22Rv1 (cell line): ENCODE results near the gene SOX1.

ENCODE experiments used
- H3K27ac ChIP-seq: fragments of 450-650 bp; 2 replicates; pipeline ENCODE4 v1.5.1; 2017
- ZFX ChIP-seq: fragments of 450-650 bp; IDR thresholded peaks from 2 replicates; pipeline ENCODE4 v1.6.1; 2017; ENCODE audit warnings: antibody characterized with exemption, borderline replicate concordance
- TF ChIP-seq, protein P1 (sequence below): fragments of 450-650 bp; IDR thresholded peaks from 2 replicates; pipeline ENCODE4 v1.5.1; 2017; ENCODE audit warnings: mild to moderate bottlenecking

Gene SOX1

DNA sequence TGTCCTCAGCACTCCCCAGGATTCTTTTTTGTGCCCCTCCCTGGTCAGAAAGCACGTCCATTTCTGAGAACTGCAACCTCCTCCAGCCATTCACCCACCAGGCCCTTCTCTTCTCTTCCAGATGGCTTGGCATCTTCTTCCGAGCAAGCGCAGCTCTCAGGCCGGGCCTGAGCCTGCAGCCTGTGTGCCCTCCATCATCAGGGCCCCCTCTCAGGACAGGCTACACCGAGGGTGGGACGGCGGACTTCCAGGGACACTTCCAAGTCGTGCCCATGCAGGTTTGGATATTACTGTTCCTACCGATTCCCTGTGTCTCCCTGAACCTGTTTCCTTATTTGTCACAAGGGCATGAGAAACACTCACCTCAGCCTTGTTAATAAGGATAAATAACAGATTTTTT lies 28.4 kb downstream of the SOX1 start:
- TF ChIP-seq, protein P1, sequence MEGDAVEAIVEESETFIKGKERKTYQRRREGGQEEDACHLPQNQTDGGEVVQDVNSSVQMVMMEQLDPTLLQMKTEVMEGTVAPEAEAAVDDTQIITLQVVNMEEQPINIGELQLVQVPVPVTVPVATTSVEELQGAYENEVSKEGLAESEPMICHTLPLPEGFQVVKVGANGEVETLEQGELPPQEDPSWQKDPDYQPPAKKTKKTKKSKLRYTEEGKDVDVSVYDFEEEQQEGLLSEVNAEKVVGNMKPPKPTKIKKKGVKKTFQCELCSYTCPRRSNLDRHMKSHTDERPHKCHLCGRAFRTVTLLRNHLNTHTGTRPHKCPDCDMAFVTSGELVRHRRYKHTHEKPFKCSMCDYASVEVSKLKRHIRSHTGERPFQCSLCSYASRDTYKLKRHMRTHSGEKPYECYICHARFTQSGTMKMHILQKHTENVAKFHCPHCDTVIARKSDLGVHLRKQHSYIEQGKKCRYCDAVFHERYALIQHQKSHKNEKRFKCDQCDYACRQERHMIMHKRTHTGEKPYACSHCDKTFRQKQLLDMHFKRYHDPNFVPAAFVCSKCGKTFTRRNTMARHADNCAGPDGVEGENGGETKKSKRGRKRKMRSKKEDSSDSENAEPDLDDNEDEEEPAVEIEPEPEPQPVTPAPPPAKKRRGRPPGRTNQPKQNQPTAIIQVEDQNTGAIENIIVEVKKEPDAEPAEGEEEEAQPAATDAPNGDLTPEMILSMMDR: no peak
- no peak for TF ChIP-seq ZFX

GRCh38 chr13:112096959-112097358 lies 30.0 kb downstream of the SOX1 start:
- TF ChIP-seq, protein P1: no peak
- no peak for TF ChIP-seq ZFX
- no peak overlapping the region for H3K27ac ChIP-seq

More for the DNA sequence above, 28.4 kb downstream of the SOX1 start:
- H3K27ac ChIP-seq: no peak overlapping the region

- H3K27ac ChIP-seq: no peak overlapping the region
- no peak for TF ChIP-seq ZFX
- TF ChIP-seq, protein P1: no peak
Observed at GRCh38 chr13:112097770-112098169, 30.8 kb downstream of the SOX1 start.

DNA sequence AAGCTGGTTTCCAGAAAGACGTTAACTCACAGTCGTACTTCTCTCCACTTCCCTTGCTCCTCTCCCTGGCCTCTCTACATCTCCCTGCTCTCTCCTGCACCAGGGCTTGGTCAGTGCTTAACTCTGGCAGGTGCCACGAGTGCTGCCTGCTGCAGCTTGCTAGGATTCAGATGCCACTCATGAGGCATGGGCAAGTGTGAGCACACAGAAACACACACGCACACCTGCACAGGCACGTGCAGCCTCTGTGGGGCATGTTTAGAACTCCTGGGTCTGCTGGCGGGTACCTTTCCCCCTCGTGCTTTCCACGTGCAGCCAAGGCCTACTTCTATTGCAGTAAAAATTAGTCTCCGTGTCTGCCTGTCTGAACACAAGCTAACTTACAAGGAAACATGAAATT lies 31.8 kb downstream of the SOX1 start:
- no peak overlapping the region for H3K27ac ChIP-seq
- no peak for TF ChIP-seq ZFX
- TF ChIP-seq, protein P1: no peak

DNA sequence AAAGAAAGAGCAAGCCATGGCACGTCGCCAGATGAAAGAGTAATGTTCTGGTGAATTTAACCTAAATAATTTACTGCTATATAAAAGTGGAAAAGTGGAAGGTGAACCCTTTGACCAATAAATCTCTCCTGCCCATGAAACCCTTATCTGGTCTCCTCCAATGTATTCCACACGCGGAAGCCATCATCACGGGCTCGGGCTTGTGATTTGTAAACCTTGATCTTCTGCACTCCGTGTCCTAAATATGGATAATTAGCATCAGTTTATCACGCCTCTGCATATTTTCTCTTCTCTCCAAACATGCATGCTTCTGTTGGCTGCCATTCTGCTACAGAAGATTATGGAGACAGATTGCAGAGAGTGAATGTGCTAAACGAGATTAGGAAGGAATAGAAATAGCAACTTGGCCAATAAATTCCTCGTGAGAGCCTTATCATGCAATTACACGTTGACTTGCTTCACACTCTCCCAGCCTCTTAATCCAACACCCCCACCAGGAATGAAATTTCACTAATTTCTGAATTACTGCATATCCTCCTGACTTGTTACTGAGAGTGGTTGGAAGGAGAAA lies 34.5 kb downstream of the SOX1 start:
- no peak overlapping the region for H3K27ac ChIP-seq
- no peak for TF ChIP-seq ZFX
- TF ChIP-seq, protein P1: no peak

DNA sequence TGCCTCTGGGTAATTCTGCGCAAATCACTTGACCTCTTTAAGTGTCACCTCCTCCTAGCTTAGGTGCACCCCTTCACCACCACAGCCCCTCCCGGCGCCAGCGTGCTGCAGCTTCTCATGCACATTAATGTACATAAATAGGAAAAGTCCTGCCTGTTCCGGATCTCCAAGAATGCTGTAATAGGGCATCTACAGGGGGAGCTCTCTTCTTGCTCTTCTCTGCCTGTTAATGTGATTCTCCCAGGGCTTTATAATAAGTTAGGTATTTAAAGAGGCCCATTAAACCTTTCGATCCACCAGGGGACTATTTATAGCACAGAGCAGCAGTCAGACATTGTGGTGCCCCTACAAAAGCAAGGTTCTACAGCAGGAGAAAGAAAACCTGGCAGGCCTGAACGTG lies 35.3 kb downstream of the SOX1 start:
- TF ChIP-seq, protein P1: no peak
- no peak for TF ChIP-seq ZFX
- no peak overlapping the region for H3K27ac ChIP-seq

DNA sequence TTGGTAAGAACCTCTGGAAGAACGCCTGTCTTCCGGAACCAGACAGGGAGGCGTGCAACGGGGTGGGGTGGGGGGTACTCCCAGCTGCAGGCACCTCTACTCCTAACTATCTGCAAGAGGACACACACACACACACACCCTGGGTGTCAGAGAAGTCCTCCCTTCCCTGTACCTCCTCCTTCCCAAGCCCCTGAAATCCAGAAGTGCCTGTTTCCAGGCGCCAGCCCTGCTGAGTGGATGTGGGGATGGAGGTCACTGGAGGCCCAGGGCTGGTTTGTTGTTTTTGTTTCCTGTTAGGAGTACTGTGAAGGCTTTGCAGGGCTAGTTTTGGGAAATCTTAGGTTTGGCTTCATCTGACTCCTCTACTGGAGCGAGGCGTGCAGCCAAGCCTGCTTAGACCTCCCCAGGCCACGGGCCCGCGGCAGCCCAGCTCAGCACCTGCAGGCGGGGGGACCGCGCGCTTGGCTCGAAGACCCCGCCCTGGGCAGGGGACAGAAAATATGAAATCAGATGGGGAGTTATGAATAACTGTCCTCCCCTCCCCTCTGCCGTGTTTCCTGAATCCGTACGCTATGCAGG lies 36.4 kb downstream of the SOX1 start:
- TF ChIP-seq ZFX: no peak
- TF ChIP-seq, protein P1: no peak
- no peak overlapping the region for H3K27ac ChIP-seq
